Tibial artery (tissue), 4 donors: Measurements from ENCODE around the gene GREB1L.

Experiments
- DNase-seq, 2 donors: peaks; one replicate each; pipeline ENCODE4 v3.0.0-alpha.2; 2019
- H3K27ac ChIP-seq, 2 donors: fragments of 200-600 bp; sonication (generic) in 1 of 2; 1 replicate in 1 of 2; 2 replicates in 1 of 2; pipeline ENCODE4 v1.5.1; 2018 to 2019; ENCODE audit warnings: mild to moderate bottlenecking in 1 of 2
- H3K27me3 ChIP-seq, 2 donors: fragments of 200-600 bp; sonication (generic) in 1 of 2; one replicate each; pipeline versions ENCODE4 v1.5.1 to v1.6.0; 2016 to 2019
- H3K36me3 ChIP-seq, 3 donors: fragments of 200-600 bp; sonication (generic) in 2 of 3; one replicate each; pipeline ENCODE4 v1.5.1; 2016 to 2019; ENCODE audit warnings: mild to moderate bottlenecking in 2 of 3
- H3K4me1 ChIP-seq, 4 donors: fragments of 200-600 bp; sonication (generic) in 2 of 4; 1 replicate in 3 of 4; 2 replicates in 1 of 4; pipeline ENCODE4 v1.5.1; 2016 to 2019
- H3K4me3 ChIP-seq, 2 donors: fragments of 200-600 bp; sonication (generic) in 1 of 2; 1 replicate in 1 of 2; 2 replicates in 1 of 2; pipeline ENCODE4 v1.5.1; 2018 to 2019; ENCODE audit warnings: mild to moderate bottlenecking in 2 of 2
- H3K9me3 ChIP-seq, 3 donors: fragments of 200-600 bp; sonication (generic) in 1 of 3; one replicate each; pipeline ENCODE4 v1.5.1; 2016 to 2019
- CTCF ChIP-seq, 2 experiments: fragments of 200-600 bp in 1 of 2; fragments of 450-650 bp in 1 of 2; IDR thresholded peaks; one replicate each; pipeline ENCODE4 v1.5.1; 2017 to 2019; ENCODE audit warnings: antibody characterized with exemption in 2 of 2, mild to moderate bottlenecking in 1 of 2, moderate library complexity in 1 of 2
- intact Hi-C: fragments of 100-400 bp; cut with DNase I; formaldehyde crosslinking; loops from one replicate; pipeline ENCODE4 v1.15.0; 2023; ENCODE audit warnings: low total_unique reads

GREB1L gene

GRCh38 chr18:21264651-21265050, 22.6 kb downstream of the GREB1L start:
- Histone ChIP-seq H3K9me3 (no peaks in the 10 kb centered on the region), H3K36me3 (no peaks in the 10 kb centered on the region), H3K4me3 (no peak overlapping the region), H3K4me1 (peaks cover 0 to 24% (median 0%) of the 10 kb centered on the region in 4 donors), H3K27me3 (no peaks in the 10 kb centered on the region), H3K27ac (no peak overlapping the region)
- no peak for TF ChIP-seq CTCF (IDR thresholded peaks at IDR 0.05)
- intact Hi-C loops = loop anchor here (10.0 kb wide), 1 partner anchor 150 kb away; no protein-coding TSS in a partner anchor
- no peak for DNase-seq

GRCh38 chr18:21265971-21266673, 24.1 kb downstream of the GREB1L start:
- no peak for DNase-seq
- peaks cover 0 to 24% (median 0%) of the 10 kb centered on the region in 4 donors for H3K4me1 ChIP-seq
- no peaks in the 10 kb centered on the region for H3K36me3 ChIP-seq
- no peak overlapping the region for H3K27ac ChIP-seq
- no peaks in the 10 kb centered on the region for H3K27me3 ChIP-seq
- no peak for TF ChIP-seq CTCF (IDR thresholded peaks at IDR 0.05)
- H3K9me3 ChIP-seq = no peaks in the 10 kb centered on the region
- no peak overlapping the region for H3K4me3 ChIP-seq
- intact Hi-C loops = loop anchor here (10.0 kb wide), 1 partner anchor 149 kb away; no protein-coding TSS in a partner anchor

GRCh38 chr18:21267400-21267799, 25.4 kb downstream of the GREB1L start:
- no peaks in the 10 kb centered on the region for H3K36me3 ChIP-seq
- H3K27me3 ChIP-seq = no peaks in the 10 kb centered on the region
- H3K9me3 ChIP-seq = no peaks in the 10 kb centered on the region
- H3K27ac ChIP-seq = no peak overlapping the region
- intact Hi-C loops = loop anchor here (10.0 kb wide), 1 partner anchor 147 kb away; no protein-coding TSS in a partner anchor
- DNase-seq = no peak
- peaks cover 0 to 24% (median 0%) of the 10 kb centered on the region in 4 donors for H3K4me1 ChIP-seq
- no peak overlapping the region for H3K4me3 ChIP-seq
- no peak for TF ChIP-seq CTCF (IDR thresholded peaks at IDR 0.05)

- no peak for DNase-seq
- no peaks in the 10 kb centered on the region for H3K27me3 ChIP-seq
- no peak for TF ChIP-seq CTCF (IDR thresholded peaks at IDR 0.05)
- H3K4me3 ChIP-seq = no peak overlapping the region
- H3K4me1 ChIP-seq = peaks cover 0 to 9% (median 0%) of the 10 kb centered on the region in 4 donors
- no peaks in the 10 kb centered on the region for H3K36me3 ChIP-seq
- H3K27ac ChIP-seq = no peak overlapping the region
- intact Hi-C loops = loop anchor here (10.0 kb wide), 1 partner anchor 145 kb away; no protein-coding TSS in a partner anchor
- H3K9me3 ChIP-seq = no peaks in the 10 kb centered on the region
Measured at GRCh38 chr18:21269349-21269748, 27.3 kb downstream of the GREB1L start.

- Histone ChIP-seq H3K4me3 (no peak overlapping the region), H3K27ac (no peak overlapping the region), H3K36me3 (no peaks in the 10 kb centered on the region), H3K9me3 (no peaks in the 10 kb centered on the region), H3K4me1 (no peaks in the 10 kb centered on the region), H3K27me3 (no peaks in the 10 kb centered on the region)
- no peak for TF ChIP-seq CTCF (IDR thresholded peaks at IDR 0.05)
- DNase-seq = no peak
- intact Hi-C loops = no loop called here
Measured at GRCh38 chr18:21270453-21270852, 28.4 kb downstream of the GREB1L start.
